ENCODE results near the gene SCAPER.
A peak's percentile ranks its signal among the peaks of the same experiment; 100 is the strongest.
"Not testable (repeated sequence)": the region's sequence is repeated elsewhere in the genome, so short reads cannot be mapped to it uniquely, and the experiment has no call there.

Gene SCAPER

DNA sequence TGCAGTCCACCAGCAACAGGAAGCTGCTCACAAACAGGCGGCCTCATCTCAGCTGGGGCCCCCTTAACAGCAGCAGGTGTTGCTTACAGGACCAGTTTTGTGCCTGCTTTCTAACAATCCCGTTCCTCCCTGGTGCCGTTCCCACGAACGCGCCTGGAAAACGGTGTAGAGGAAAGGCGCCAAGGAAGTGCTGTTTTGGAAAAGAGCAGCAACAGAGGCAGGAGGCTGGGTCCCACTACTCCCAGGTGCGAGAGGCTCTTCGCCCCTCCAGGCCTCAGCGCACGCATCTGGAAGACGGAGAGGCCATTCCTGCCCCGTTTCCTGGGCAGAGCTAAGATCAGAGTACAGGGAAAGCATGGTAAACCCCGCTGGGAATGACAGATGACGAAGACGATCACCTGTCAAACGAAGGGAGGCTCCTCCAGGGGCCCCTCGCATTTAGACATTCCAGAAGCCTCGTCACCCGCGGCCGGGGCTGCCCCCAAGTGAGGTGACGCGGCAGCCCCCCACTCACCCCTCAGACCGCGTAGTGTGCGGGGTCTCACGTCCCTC, 603 bp downstream of the SCAPER start:
- DNase-seq: no peak

- DNase-seq: no peak
Measured at GRCh38 chr15:76903251-76903681, 1.9 kb downstream of the SCAPER start.

DNA sequence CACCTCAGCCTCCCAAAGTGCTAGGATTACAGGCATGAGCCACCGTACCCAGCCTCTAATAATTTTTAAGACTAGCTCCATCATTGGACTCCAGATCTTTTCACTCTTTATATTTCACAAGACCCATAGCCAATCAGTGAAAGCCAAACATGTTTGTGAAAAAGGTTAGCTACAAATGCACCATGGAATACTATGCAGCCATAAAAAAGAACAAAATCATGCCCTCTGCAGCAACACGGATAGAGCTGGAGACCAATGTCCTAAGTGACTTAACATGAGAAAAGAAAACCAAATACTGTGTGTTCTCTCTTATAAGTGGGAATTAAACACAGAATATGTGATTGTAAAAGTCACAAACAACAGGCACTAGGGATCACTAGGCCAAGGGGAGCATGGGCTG, 3.2 kb downstream of the SCAPER start:
- DNase-seq: no peak

DNA sequence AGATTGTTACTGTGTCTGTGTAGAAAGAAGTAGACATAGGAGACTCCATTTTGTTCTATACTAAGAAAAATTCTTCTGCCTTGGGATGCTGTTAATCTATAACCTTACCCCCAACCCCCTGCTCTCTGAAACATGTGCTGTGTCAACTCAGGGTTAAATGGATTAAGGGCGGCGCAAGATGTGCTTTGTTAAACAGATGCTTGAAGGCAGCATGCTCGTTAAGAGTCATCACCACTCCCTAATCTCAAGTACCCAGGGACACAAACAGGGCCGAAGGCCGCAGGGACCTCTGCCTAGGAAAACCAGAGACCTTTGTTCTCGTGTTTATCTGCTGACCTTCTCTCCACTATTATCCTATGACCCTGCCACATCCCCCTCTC, 5.2 kb downstream of the SCAPER start:
- not testable (repeated sequence) for DNase-seq

- DNase-seq: not testable (repeated sequence)
Measured at GRCh38 chr15:76899176-76899930, 5.8 kb downstream of the SCAPER start.

DNA sequence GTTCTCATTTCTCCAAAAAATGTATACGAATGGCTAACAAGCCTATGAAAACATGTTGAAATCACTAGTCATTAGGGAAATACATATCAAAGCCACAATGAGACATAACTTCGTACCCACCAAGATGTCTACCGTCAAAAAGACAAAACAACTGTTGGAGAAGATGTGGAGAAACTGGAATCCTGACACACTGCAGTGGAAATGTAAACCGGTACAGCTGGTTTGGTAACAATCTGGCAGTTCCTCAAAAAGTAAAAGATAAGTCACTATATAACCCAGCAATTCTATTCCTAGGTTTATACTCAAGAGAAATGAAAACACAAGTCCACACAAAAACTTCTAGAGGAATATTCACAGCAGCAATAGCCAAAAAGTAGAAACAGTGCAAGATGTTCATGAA, 7.0 kb downstream of the SCAPER start:
- DNase-seq: no peak

DNA sequence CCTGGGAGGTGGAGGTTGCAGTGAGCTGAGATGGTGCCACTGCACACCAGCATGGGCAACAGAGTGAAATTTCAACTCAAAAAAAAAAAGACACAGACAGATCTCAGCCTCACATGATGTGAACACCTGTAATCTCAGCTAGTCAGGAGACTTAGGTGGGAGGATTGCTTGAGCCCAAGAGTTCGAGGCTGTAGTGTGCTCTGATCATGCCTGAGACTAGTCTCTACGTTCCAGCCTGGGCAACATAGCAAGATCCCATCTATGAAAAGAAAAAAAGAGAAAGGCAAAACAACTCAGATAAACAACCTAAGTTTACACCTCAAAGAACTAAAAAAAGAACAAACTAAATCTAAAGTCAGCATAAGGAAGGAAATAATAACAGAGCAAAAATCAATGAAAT, 11.0 kb downstream of the SCAPER start:
- no peak for DNase-seq

- DNase-seq: not testable (repeated sequence)
Measured at GRCh38 chr15:76892836-76893235, 12.3 kb downstream of the SCAPER start.

DNA sequence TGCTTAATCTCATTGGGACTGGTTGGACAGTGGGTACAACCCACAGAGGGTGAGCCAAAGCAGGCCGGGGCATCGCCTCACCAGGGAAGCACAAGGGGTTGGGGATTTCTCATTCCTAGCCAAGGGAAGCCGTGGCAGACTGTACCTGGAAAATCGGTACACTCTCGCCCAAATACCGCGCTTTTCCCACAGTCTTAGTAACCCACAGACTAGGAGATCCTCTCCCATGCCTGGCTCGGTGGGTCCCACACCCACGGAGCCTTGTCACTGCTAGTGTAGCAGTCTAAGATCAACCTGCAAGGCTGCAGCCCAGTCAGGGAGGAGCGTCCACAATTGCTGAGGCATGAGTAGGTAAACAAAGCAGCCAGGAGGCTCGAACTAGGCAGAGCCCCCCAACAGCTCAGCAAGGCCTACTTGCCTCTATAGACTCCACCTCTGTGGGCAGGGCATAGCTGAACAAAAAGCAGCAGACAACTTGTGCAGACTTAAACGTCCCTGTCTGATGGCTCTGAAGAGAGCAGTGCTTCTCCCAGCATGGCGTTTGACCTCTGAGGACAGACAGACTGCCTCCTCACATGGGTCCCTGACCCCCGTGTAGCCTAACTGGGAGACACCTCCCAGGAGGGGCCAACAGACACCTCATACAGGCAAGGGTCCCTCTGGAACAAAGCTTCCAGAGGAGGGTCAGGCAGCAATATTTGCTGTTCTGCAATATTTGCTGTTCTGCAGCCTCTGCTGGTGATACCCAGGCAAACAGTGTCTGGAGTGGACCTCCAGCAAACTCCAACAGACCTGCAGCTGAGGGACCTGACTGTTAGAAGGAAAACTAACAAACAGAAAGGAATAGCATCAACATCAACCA, 17.6 kb downstream of the SCAPER start:
- not testable (repeated sequence) for DNase-seq

DNA sequence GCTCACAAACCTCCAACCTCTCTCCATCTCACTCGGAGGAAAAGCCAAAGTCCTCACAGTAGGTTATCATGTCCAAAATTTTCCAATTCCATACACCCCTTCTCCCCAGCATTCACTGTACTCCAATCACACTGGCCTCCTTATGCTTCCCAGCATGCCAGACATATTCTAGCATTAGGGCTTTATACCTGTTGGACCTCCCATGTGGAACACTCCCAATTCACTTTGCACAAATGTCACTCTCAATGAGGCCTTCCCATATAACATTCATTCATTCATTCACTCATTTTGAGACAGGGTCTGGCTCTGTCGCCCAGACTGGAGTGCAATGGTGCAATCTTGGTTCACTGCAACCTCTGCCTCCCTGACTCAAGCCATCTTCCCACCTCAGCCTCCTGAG, 19.9 kb downstream of the SCAPER start:
- no peak for DNase-seq

DNA sequence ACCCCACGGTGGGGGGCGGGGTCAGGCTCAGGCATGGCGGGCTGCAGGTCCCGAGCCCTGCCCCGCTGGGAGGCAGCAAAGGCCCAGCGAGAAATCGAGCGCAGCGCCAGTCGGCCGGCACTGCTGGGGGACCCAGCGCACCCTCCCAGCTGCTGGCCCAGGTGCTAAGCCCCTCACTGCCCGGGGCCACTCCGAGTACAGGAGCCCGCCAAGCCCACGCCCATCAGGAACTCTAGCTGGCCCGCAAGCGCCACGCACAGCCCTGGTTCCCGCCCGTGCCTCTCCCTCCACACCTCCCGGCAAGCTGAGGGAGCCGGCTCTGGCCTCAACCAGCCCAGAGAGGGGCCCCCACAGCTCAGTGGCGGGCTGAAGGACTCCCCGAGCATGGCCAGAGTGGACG, 29.2 kb downstream of the SCAPER start:
- no peak for DNase-seq

- DNase-seq: not testable (repeated sequence)
Measured at GRCh38 chr15:76873066-76873465, 32.1 kb downstream of the SCAPER start.

DNA sequence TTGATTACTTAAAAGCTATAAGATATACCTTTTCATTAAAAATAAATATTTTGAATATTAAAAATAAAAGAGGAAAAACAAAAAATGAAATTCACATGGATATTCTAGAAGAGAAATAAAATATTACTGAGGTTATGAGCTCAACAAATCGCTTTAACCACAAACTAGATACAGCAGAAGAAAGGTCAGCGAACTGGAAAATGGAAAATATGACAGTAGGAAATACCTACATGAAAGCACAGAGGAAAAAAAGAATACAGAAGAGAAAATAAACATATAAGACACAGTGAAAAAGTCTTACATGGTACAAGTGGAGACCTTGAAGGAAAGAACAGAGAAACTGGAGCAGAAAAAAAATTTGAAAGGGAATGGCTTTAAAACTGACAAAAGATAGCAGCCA, 33.2 kb downstream of the SCAPER start:
- no peak for DNase-seq

DNA sequence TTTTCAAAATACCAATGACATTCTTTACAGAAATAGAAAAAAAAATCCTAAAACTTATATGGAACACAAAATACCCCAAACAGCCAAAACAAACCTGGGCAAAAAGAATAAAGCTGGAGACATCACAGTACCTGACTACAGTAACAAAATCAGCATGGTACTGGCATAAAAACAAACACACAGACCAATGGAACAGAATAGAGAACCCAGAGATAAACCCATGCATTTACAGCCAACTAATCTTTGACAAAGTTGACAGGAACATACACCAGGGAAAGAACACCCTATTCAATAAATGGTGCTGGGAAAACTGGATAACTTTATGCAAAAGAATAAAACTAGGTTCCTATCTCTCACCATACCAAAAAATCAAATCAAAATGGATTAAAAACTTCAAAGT, 36.4 kb downstream of the SCAPER start:
- DNase-seq: no peak

DNA sequence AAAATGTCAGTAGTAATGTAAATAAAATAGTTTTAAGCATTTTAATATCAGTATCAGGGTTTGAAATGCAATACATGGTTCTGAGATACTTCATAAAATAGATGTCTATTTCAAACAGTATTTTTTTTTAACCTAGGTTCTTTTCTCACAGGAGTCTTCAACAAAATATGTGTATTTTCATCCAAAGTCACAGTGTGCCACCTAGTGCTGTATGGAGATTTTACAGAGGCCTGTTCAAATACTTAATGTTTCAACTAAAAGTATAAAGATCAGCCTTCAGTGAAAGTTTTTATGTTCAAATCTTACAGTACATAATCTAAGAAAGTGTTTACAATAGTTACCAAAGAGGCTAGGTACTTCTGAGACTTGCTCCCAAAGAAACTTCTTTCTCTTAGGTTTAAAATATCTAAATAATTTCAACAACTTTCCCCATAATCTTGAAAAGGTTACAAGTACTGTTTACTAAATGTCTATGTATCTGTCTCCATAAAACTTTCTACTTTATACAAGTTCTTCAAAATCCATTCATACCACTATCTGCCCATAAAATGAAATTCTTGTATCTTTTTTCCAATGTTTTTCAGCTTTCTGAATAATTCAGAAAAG, 38.3 kb downstream of the SCAPER start:
- peak in 1 of 2 donors; percentile 19 for DNase-seq

DNA sequence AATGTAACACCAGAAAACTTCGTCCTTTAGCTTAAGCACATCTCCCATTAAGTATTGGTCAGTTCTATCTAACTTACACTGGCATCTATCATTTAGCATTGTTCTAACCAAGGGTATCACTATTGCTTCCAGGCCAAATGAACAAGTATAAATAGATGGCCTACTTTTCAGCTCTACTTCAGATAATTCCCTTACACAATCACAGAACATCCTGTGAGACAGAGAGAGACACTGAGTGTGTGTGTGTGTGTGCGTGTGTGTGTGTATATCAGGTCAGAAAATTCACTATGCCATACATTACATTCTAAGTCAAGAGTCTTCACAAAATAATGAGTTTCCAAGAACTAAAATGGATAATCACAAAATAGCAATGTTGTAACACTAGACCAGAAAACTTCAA, 39.1 kb downstream of the SCAPER start:
- DNase-seq: no peak

GRCh38 chr15:76865548-76865991, 39.6 kb downstream of the SCAPER start:
- no peak for DNase-seq

GRCh38 chr15:76864586-76864985, 40.6 kb downstream of the SCAPER start:
- DNase-seq: no peak

GRCh38 chr15:76863693-76864092, 41.4 kb downstream of the SCAPER start:
- no peak for DNase-seq

- no peak for DNase-seq
Measured at GRCh38 chr15:76863123-76863522, 42.0 kb downstream of the SCAPER start.

DNA sequence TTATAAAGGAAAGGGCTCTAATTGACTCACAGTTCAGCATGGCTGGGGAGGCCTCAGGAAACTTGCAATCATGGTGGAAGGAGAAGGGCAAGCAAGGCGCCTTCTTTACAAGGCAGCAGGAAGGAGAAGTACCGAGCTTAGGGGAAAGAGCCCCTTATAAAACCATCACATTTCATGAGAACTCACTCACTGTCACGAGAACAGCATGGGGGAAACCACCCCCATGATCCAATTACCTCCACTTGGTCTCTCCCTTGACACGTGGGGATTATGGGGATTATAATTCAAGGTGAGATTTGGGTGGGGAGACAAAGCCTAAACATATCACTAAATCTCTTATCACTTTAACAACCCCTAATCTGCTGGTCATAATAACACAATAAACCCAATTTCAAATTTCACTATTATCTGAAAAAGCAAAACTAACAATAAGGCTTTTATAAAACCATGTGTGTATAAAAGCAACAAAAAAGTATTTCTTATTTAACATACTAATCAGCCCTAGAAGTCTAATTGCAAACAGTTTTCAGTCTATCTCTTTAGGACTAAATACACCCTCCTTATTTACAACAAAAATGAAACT, 43.2 kb downstream of the SCAPER start:
- DNase-seq: no peak

DNA sequence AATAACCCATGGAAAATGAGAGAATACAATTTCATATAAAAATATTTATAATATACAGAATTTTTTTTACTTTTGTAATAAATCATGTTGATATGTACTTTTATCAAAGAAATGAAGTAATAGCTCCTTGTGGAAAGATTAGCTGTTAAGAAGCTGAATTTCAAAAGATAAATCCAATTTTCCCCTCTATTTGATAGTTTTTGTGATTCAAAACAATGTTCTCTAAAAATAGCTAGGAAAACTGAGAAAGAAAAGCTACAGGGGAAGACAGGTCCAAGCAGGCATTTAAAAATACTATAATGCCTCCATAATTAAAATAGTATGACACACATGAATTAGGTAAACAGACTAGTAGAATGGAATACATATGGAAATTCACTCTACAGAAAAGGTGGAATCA, 44.9 kb downstream of the SCAPER start:
- no peak for DNase-seq

- DNase-seq: not testable (repeated sequence)
Measured at GRCh38 chr15:76850367-76850766, 54.8 kb downstream of the SCAPER start.
